Adipocyte (in vitro differentiated cells): Measurements from ENCODE around the gene TEX101.
"Not testable (repeated sequence)": the region's sequence is repeated elsewhere in the genome, so short reads cannot be mapped to it uniquely, and the experiment has no call there.

Experiments used
- DNase-seq: peaks from one replicate; pipeline ENCODE4 v3.0.0-alpha.2; 2015; ENCODE audit warnings: low read depth
- H3K27me3 ChIP-seq: replicated peaks from 2 replicates; pipeline ENCODE4 v1.7.0; 2013; ENCODE audit warnings: mild to moderate bottlenecking, low read length, moderate library complexity; ENCODE audit not compliant: control insufficient read depth, insufficient read depth
- H3K36me3 ChIP-seq: 2 replicates; pipeline ENCODE4 v1.7.0; 2013; ENCODE audit warnings: low read length, mild to moderate bottlenecking, moderate library complexity; ENCODE audit not compliant: control insufficient read depth, insufficient read depth, severe bottlenecking
- H3K4me1 ChIP-seq: 2 replicates; pipeline ENCODE4 v1.7.0; 2013; ENCODE audit warnings: mild to moderate bottlenecking, low read length, moderate library complexity; ENCODE audit not compliant: control insufficient read depth, insufficient read depth
- H3K4me3 ChIP-seq: 2 replicates; pipeline ENCODE4 v1.7.0; 2013; ENCODE audit warnings: mild to moderate bottlenecking, low read length, moderate library complexity
- H3K9ac ChIP-seq: 2 replicates; pipeline ENCODE4 v1.7.0; 2013; ENCODE audit warnings: mild to moderate bottlenecking, low read length, moderate library complexity
- H3K9me3 ChIP-seq: 2 replicates; pipeline ENCODE4 v1.7.0; 2013; ENCODE audit warnings: mild to moderate bottlenecking, low read length, moderate library complexity; ENCODE audit not compliant: control insufficient read depth

The TEX101 gene

GRCh38 chr19:43437712-43438111 lies 23.0 kb downstream of the TEX101 start:
- no peak for DNase-seq

GRCh38 chr19:43438291-43439031 lies 23.8 kb downstream of the TEX101 start:
- peak; percentile 86 for DNase-seq
- peaks cover 9% of the 10 kb centered on the region for H3K4me1 ChIP-seq
- H3K4me3 ChIP-seq: no peak overlapping the region
- H3K9me3 ChIP-seq: peaks cover 4% of the 10 kb centered on the region
- no peak overlapping the region for H3K9ac ChIP-seq
- no peaks in the 10 kb centered on the region for H3K27me3 ChIP-seq
- H3K36me3 ChIP-seq: no peaks in the 10 kb centered on the region

More at GRCh38 chr19:43437712-43438111, 23.0 kb downstream of the TEX101 start:
- Histone ChIP-seq H3K36me3 (no peaks in the 10 kb centered on the region), H3K4me3 (no peak overlapping the region), H3K4me1 (peaks cover 9% of the 10 kb centered on the region), H3K9me3 (peaks cover 4% of the 10 kb centered on the region), H3K9ac (no peak overlapping the region), H3K27me3 (no peaks in the 10 kb centered on the region)

- Histone ChIP-seq H3K4me3 (no peak overlapping the region), H3K36me3 (no peaks in the 10 kb centered on the region), H3K4me1 (peaks cover 9% of the 10 kb centered on the region), H3K27me3 (no peaks in the 10 kb centered on the region), H3K9ac (no peak overlapping the region), H3K9me3 (peaks cover 4% of the 10 kb centered on the region)
- DNase-seq: peak; percentile 41
Measured at GRCh38 chr19:43439032-43439708, 24.5 kb downstream of the TEX101 start.

GRCh38 chr19:43439709-43440063 lies 25.0 kb downstream of the TEX101 start:
- H3K9ac ChIP-seq: no peak overlapping the region
- H3K36me3 ChIP-seq: no peaks in the 10 kb centered on the region
- no peak overlapping the region for H3K4me3 ChIP-seq
- no peak for DNase-seq
- H3K27me3 ChIP-seq: no peaks in the 10 kb centered on the region
- peaks cover 9% of the 10 kb centered on the region for H3K4me1 ChIP-seq
- peaks cover 4% of the 10 kb centered on the region for H3K9me3 ChIP-seq

GRCh38 chr19:43441716-43442115 lies 27.0 kb downstream of the TEX101 start:
- Histone ChIP-seq H3K36me3 (no peaks in the 10 kb centered on the region), H3K9ac (no peak overlapping the region), H3K4me3 (no peak overlapping the region), H3K27me3 (no peaks in the 10 kb centered on the region), H3K9me3 (peaks cover 4% of the 10 kb centered on the region), H3K4me1 (peaks cover 9% of the 10 kb centered on the region)
- peak; percentile 21 for DNase-seq

GRCh38 chr19:43444091-43444490 lies 29.4 kb downstream of the TEX101 start:
- DNase-seq, H3K4me1 ChIP-seq, H3K9me3 ChIP-seq, H3K4me3 ChIP-seq, H3K9ac ChIP-seq, H3K36me3 ChIP-seq, H3K27me3 ChIP-seq: not testable (repeated sequence)

- Histone ChIP-seq H3K4me1 (no peaks in the 10 kb centered on the region), H3K4me3 (no peak overlapping the region), H3K9ac (no peak overlapping the region), H3K9me3 (peaks cover under 1% of the 10 kb centered on the region), H3K36me3 (no peaks in the 10 kb centered on the region), H3K27me3 (no peaks in the 10 kb centered on the region)
- DNase-seq: no peak
Measured at GRCh38 chr19:43444531-43445287, 30.0 kb downstream of the TEX101 start.

GRCh38 chr19:43445426-43445825 lies 30.7 kb downstream of the TEX101 start:
- H3K27me3 ChIP-seq: no peaks in the 10 kb centered on the region
- H3K36me3 ChIP-seq: no peaks in the 10 kb centered on the region
- peaks cover 1% of the 10 kb centered on the region for H3K4me1 ChIP-seq
- no peak for DNase-seq
- no peak overlapping the region for H3K9ac ChIP-seq
- H3K4me3 ChIP-seq: no peak overlapping the region
- no peaks in the 10 kb centered on the region for H3K9me3 ChIP-seq

GRCh38 chr19:43446746-43447489 lies 32.2 kb downstream of the TEX101 start:
- Histone ChIP-seq H3K9me3 (no peaks in the 10 kb centered on the region), H3K9ac (no peak overlapping the region), H3K27me3 (no peaks in the 10 kb centered on the region), H3K4me1 (peaks cover 7% of the 10 kb centered on the region), H3K4me3 (no peak overlapping the region), H3K36me3 (no peaks in the 10 kb centered on the region)
- DNase-seq: peak; percentile 91

GRCh38 chr19:43447655-43448054 lies 33.0 kb downstream of the TEX101 start:
- Histone ChIP-seq H3K9ac (no peak overlapping the region), H3K36me3 (no peaks in the 10 kb centered on the region), H3K9me3 (peaks cover 2% of the 10 kb centered on the region), H3K27me3 (no peaks in the 10 kb centered on the region), H3K4me3 (no peak overlapping the region), H3K4me1 (peaks cover 7% of the 10 kb centered on the region)
- no peak for DNase-seq

GRCh38 chr19:43450545-43450997 lies 35.9 kb downstream of the TEX101 start:
- H3K4me1 ChIP-seq: peaks cover 9% of the 10 kb centered on the region
- peak overlapping the region; percentile 39 for H3K9ac ChIP-seq
- peaks cover 4% of the 10 kb centered on the region for H3K9me3 ChIP-seq
- no peaks in the 10 kb centered on the region for H3K36me3 ChIP-seq
- peak; percentile 74 for DNase-seq
- peaks cover under 1% of the 10 kb centered on the region for H3K27me3 ChIP-seq
- no peak overlapping the region for H3K4me3 ChIP-seq
